Spleen (tissue), 11 donors: ENCODE results near the gene NCSTN. TPM values are rescaled to one million over a fixed set of nuclear protein-coding genes. Genes with fewer than 3 reads are reported as not detected.

Experiments used
- DNase-seq: peaks from one replicate; pipeline ENCODE4 v3.0.0-alpha.2; 2020
- H3K27ac ChIP-seq, 8 donors: fragments of 200-600 bp; sonication (generic) in 7 of 8; 1 replicate in 4 of 8; 2 replicates in 4 of 8; pipeline versions ENCODE4 v1.5.0 to v1.8.0; 2016 to 2021; ENCODE audit warnings: inconsistent platforms in 4 of 8, mild to moderate bottlenecking in 4 of 8, moderate library complexity in 1 of 8
- H3K27me3 ChIP-seq, 7 donors: fragments of 200-600 bp; sonication (generic) in 6 of 7; replicated peaks in 1 of 7; 1 replicate in 4 of 7; 2 replicates in 3 of 7; pipeline versions ENCODE4 v1.5.0 to v1.8.0; 2016 to 2021; ENCODE audit warnings: inconsistent platforms in 3 of 7, mild to moderate bottlenecking in 1 of 7
- H3K36me3 ChIP-seq, 6 donors: fragments of 200-600 bp; sonication (generic) in 5 of 6; 1 replicate in 4 of 6; 2 replicates in 2 of 6; pipeline versions ENCODE4 v1.5.0 to v1.8.0; 2016 to 2021; ENCODE audit warnings: inconsistent platforms in 2 of 6
- H3K4me1 ChIP-seq, 6 donors: fragments of 200-600 bp; sonication (generic) in 5 of 6; 1 replicate in 3 of 6; 2 replicates in 3 of 6; pipeline versions ENCODE4 v1.5.0 to v1.8.0; 2016 to 2021; ENCODE audit warnings: inconsistent platforms in 3 of 6
- H3K4me3 ChIP-seq, 8 donors: fragments of 200-600 bp; sonication (generic) in 7 of 8; 1 replicate in 4 of 8; 2 replicates in 4 of 8; pipeline versions ENCODE4 v1.5.0 to v1.8.0; 2016 to 2021; ENCODE audit warnings: inconsistent platforms in 4 of 8, mild to moderate bottlenecking in 4 of 8, moderate library complexity in 2 of 8
- H3K9me3 ChIP-seq, 8 donors: fragments of 200-600 bp; sonication (generic) in 7 of 8; 1 replicate in 4 of 8; 2 replicates in 4 of 8; pipeline versions ENCODE4 v1.5.0 to v1.8.0; 2016 to 2021; ENCODE audit warnings: inconsistent platforms in 4 of 8
- CTCF ChIP-seq, 11 experiments: fragments of 200-600 bp in 7 of 11; fragments of 450-650 bp in 4 of 11; sonication (generic) in 4 of 11; IDR thresholded peaks in 8 of 11; conservative IDR thresholded peaks in 3 of 11; 1 replicate in 7 of 11; 2 replicates in 4 of 11; pipeline versions ENCODE4 v1.4.0 to v1.8.0; 2016 to 2021; ENCODE audit warnings: antibody characterized with exemption in 11 of 11, inconsistent platforms in 4 of 11, mild to moderate bottlenecking in 1 of 11
- POLR2A ChIP-seq, 3 donors: fragments of 450-650 bp; IDR thresholded peaks; one replicate each; pipeline ENCODE4 v1.5.1; 2017; ENCODE audit warnings: antibody characterized with exemption in 3 of 3, mild to moderate bottlenecking in 1 of 3
- POLR2AphosphoS5 ChIP-seq, 3 donors: sonication (generic); formaldehyde crosslinking; IDR thresholded peaks; one replicate each; pipeline ENCODE4 v1.5.1; 2017; ENCODE audit warnings: antibody characterized with exemption in 3 of 3
- WGBS, 5 donors: extraction: QIAGEN DNeasy Blood & Tissue Kit in 3 of 5; methylation state at CpG; one replicate each; pipeline versions ENCODE4 v1.1.5 to v1.1.7; 2013 to 2018; 5-methylcytosine and 5-hydroxymethylcytosine counted together
- intact Hi-C: fragments of 100-400 bp; cut with DNase I; formaldehyde crosslinking; loops from one replicate; pipeline ENCODE4 v1.15.0; 2023; ENCODE audit warnings: low total_unique reads
- polyA plus RNA-seq, 3 donors: library from polyadenylated mRNA; stranded (reverse); fragments of 200-250 nt; gene quantifications; one replicate each; pipeline ENCODE4 v1.2.1, GENCODE V29; 2013
- total RNA-seq, 7 donors: library from RNA; depleted of rRNA in 3 of 7; stranded (reverse); fragments of >200 nt in 3 of 7; fragmentation: NEBNext Ultra II Directional in 4 of 7; extraction: Animal tissue kit (Norgen Biotek cat#: 25700) in 4 of 7; gene quantifications; one replicate each; pipeline versions ENCODE4 v1.1.0 to v1.2.1, GENCODE V29; 2016 to 2021
- donor health status: healthy with polysubstance abuse.
- donor health status: DM: no; HTN: no; CAD: no; lungs with moderate emphysema.
- donor health status: DM: no; HTN: no; CAD: no.
- donor health status: Bipolar disorder and iron deficiency.
- donor health status: healthy.
- donor health status: DM: no; HTN: no; CAD: no.
- donor health status: DM: yes; HTN: yes; CAD: no.

The NCSTN gene
- total and polyA plus RNA-seq, 10 donors: 36.2 to 109 (median 88.4) TPM

- TF ChIP-seq CTCF (IDR thresholded peaks at IDR 0.05 in 8 of 11, conservative IDR thresholded peaks at IDR 0.05 in 3 of 11) (no peak), POLR2AphosphoS5 (IDR thresholded peaks at IDR 0.05) (no peak), POLR2A (IDR thresholded peaks at IDR 0.05) (no peak)
- Histone ChIP-seq H3K36me3 (peaks cover 8 to 100% (median 87%) of the 10 kb centered on the region in 6 donors), H3K4me3 (no peak overlapping the region), H3K4me1 (peaks cover 0 to 7% (median 0%) of the 10 kb centered on the region in 6 donors), H3K27ac (no peak overlapping the region), H3K9me3 (peaks cover 0 to 18% (median 15%) of the 10 kb centered on the region in 8 donors), H3K27me3 (no peaks in the 10 kb centered on the region)
- intact Hi-C loops: no loop called here
- WGBS, 5 donors: 73 to 83% (median 81%) methylated on average over 2 of the region's 2 CpGs
- no peak for DNase-seq
Observed at GRCh38 chr1:160315359-160315758, 27.8 kb upstream of the NCSTN start.

- H3K4me3 ChIP-seq: no peak overlapping the region
- peaks cover 0 to 26% (median 0%) of the 10 kb centered on the region in 6 donors for H3K4me1 ChIP-seq
- H3K9me3 ChIP-seq: peaks cover 0 to 2% (median 0%) of the 10 kb centered on the region in 8 donors
- H3K27ac ChIP-seq: no peak overlapping the region
- no peaks in the 10 kb centered on the region for H3K27me3 ChIP-seq
- no peak for TF ChIP-seq POLR2AphosphoS5 (IDR thresholded peaks at IDR 0.05)
- no peak for TF ChIP-seq CTCF (IDR thresholded peaks at IDR 0.05 in 8 of 11, conservative IDR thresholded peaks at IDR 0.05 in 3 of 11)
- no peak for TF ChIP-seq POLR2A (IDR thresholded peaks at IDR 0.05)
- no peak for DNase-seq
- WGBS, 5 donors: 96 to 97% (median 97%) methylated on average over 6 of the region's 6 CpGs
- intact Hi-C loops: no loop called here
- H3K36me3 ChIP-seq: peaks cover 10 to 100% (median 81%) of the 10 kb centered on the region in 6 donors
Observed at GRCh38 chr1:160322831-160323230, 20.4 kb upstream of the NCSTN start.

DNA sequence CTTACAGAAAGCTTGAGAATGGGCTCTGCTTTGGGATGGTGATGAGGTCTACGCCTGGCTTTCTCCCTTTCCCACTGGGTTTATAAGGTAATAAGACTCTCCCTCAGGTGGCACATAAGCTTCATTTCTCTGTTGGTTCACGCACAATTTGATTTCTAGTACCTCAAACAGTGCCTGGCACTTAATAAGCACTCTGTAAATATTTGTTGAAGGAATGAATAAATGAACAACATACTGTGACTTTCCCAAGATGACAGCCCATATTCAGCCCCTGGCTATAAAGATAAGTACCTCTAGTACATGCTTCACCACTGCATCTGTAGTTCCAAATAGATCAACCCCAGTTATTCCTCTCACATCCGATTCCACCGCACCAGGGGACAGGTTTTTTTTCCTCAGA lies 17.9 kb upstream of the NCSTN start:
- Histone ChIP-seq H3K9me3 (no peaks in the 10 kb centered on the region), H3K27me3 (no peaks in the 10 kb centered on the region), H3K4me3 (no peak overlapping the region), H3K4me1 (peaks cover 0 to 29% (median 0%) of the 10 kb centered on the region in 6 donors), H3K36me3 (peaks cover 18 to 100% (median 91%) of the 10 kb centered on the region in 6 donors), H3K27ac (no peak overlapping the region)
- intact Hi-C loops: no loop called here
- TF ChIP-seq POLR2A (IDR thresholded peaks at IDR 0.05): no peak
- no peak for TF ChIP-seq POLR2AphosphoS5 (IDR thresholded peaks at IDR 0.05)
- TF ChIP-seq CTCF (IDR thresholded peaks at IDR 0.05 in 8 of 11, conservative IDR thresholded peaks at IDR 0.05 in 3 of 11): no peak
- 96 to 98% (median 96%) methylated on average over 4 of the region's 4 CpGs for WGBS, 5 donors
- DNase-seq: no peak

DNA sequence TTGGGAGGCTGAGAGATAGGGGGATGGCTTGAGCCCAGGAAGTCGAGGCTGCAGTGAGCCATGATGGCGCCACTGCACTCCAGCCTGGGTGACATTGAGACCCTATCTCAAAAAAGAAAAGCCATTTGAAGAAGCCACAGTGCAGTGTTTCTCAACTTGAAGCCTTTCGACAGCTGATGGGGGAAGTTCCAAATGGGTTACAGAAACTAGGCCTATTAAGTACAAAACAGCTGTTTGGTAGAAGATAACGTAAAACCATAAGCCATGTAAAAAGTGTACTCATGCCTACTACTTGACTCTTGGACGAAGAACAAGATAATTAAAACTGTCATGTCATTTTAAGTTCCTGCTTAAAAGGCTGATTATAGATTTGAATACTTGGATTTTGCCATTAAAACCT lies 16.8 kb upstream of the NCSTN start:
- Histone ChIP-seq H3K4me3 (no peak overlapping the region), H3K36me3 (peaks cover 18 to 100% (median 98%) of the 10 kb centered on the region in 6 donors), H3K27ac (no peak overlapping the region), H3K27me3 (no peaks in the 10 kb centered on the region), H3K9me3 (no peaks in the 10 kb centered on the region), H3K4me1 (peaks cover 0 to 24% (median 0%) of the 10 kb centered on the region in 6 donors)
- WGBS, 5 donors: 82 to 93% (median 84%) methylated on average over 5 of the region's 5 CpGs
- no peak for TF ChIP-seq POLR2AphosphoS5 (IDR thresholded peaks at IDR 0.05)
- no peak for TF ChIP-seq POLR2A (IDR thresholded peaks at IDR 0.05)
- TF ChIP-seq CTCF (IDR thresholded peaks at IDR 0.05 in 8 of 11, conservative IDR thresholded peaks at IDR 0.05 in 3 of 11): no peak
- DNase-seq: no peak
- intact Hi-C loops: no loop called here
